NCI-H1694 treated with DMSO at 0.1 percent for 48 hours (cell line): ENCODE data around the gene SERTAD3.
A peak's percentile ranks its signal among the peaks of the same experiment; 100 is the strongest.
"Not testable (repeated sequence)": the region's sequence is repeated elsewhere in the genome, so short reads cannot be mapped to it uniquely, and the experiment has no call there.

ENCODE experiments used
- DNase-seq: peaks from one replicate; lab custom pipeline; 2025; lab: John Stamatoyannopoulos, UW

The SERTAD3 gene

GRCh38 chr19:40457953-40458596, 13.9 kb upstream of the SERTAD3 start:
- DNase-seq, result no peak

GRCh38 chr19:40457048-40457447, 12.9 kb upstream of the SERTAD3 start:
- DNase-seq, result no peak

GRCh38 chr19:40453943-40454342, 9.8 kb upstream of the SERTAD3 start:
- DNase-seq, result not testable (repeated sequence)

- DNase-seq, result no peak
These were observed 9.1 kb upstream of the SERTAD3 start for GRCh38 chr19:40453151-40453735.

GRCh38 chr19:40452016-40452415, 7.9 kb upstream of the SERTAD3 start:
- no peak for DNase-seq

- no peak for DNase-seq
These were observed 6.5 kb upstream of the SERTAD3 start for GRCh38 chr19:40450664-40451063.

GRCh38 chr19:40449506-40449905, 5.4 kb upstream of the SERTAD3 start:
- no peak for DNase-seq

- no peak for DNase-seq
These were observed 2.2 kb upstream of the SERTAD3 start for GRCh38 chr19:40446263-40446784.

GRCh38 chr19:40445780-40446262, 1.7 kb upstream of the SERTAD3 start:
- no peak for DNase-seq

- DNase-seq, result no peak
These were observed 734 bp upstream of the SERTAD3 start for GRCh38 chr19:40444825-40445312.

GRCh38 chr19:40443131-40443999, 770 bp downstream of the SERTAD3 start:
- peak; percentile 99 for DNase-seq

GRCh38 chr19:40442328-40443130, 1.6 kb downstream of the SERTAD3 start:
- DNase-seq, result no peak

- DNase-seq, result no peak
These were observed 2.3 kb downstream of the SERTAD3 start for GRCh38 chr19:40441719-40442253.

GRCh38 chr19:40438284-40438683, 5.9 kb downstream of the SERTAD3 start:
- DNase-seq, result no peak

GRCh38 chr19:40433391-40434216, 10.5 kb downstream of the SERTAD3 start:
- DNase-seq, result no peak

- DNase-seq, result not testable (repeated sequence)
These were observed 11.4 kb downstream of the SERTAD3 start for GRCh38 chr19:40432760-40433159.

- no peak for DNase-seq
These were observed 12.4 kb downstream of the SERTAD3 start for GRCh38 chr19:40431698-40432097.

GRCh38 chr19:40430242-40430641, 13.9 kb downstream of the SERTAD3 start:
- not testable (repeated sequence) for DNase-seq

GRCh38 chr19:40428197-40428596, 15.9 kb downstream of the SERTAD3 start:
- DNase-seq, result not testable (repeated sequence)
